Stimulated activated CD8-positive, alpha-beta memory T cell treated with anti-CD3 and anti-CD28 coated beads, Interleukin-4, amount 100 ng/mL, for 24 hours (primary cell): ENCODE results near the gene NALF2.

Experiments
- DNase-seq: peaks from one replicate; pipeline ENCODE4 v3.0.0-alpha.2; 2020; ENCODE audit warnings: low read depth

NALF2 gene

GRCh38 chrX:69530306-69530705 lies 26.2 kb downstream of the NALF2 start:
- no peak for DNase-seq

- DNase-seq: no peak
Observed at GRCh38 chrX:69531031-69531755, 27.1 kb downstream of the NALF2 start.

- DNase-seq: no peak
Observed at GRCh38 chrX:69535661-69536060, 31.5 kb downstream of the NALF2 start.

- peak; percentile 47 for DNase-seq
Observed at GRCh38 chrX:69538321-69538876, 34.3 kb downstream of the NALF2 start.

- DNase-seq: no peak
Observed at GRCh38 chrX:69539437-69539836, 35.3 kb downstream of the NALF2 start.

- DNase-seq: no peak
Observed at GRCh38 chrX:69541956-69542355, 37.8 kb downstream of the NALF2 start.

GRCh38 chrX:69543572-69543971 lies 39.4 kb downstream of the NALF2 start:
- DNase-seq: no peak

GRCh38 chrX:69546417-69546816 lies 42.3 kb downstream of the NALF2 start:
- no peak for DNase-seq

- DNase-seq: no peak
Observed at GRCh38 chrX:69546978-69547377, 42.9 kb downstream of the NALF2 start.

GRCh38 chrX:69551421-69552009 lies 47.4 kb downstream of the NALF2 start:
- no peak for DNase-seq

GRCh38 chrX:69552512-69552911 lies 48.4 kb downstream of the NALF2 start:
- DNase-seq: no peak
